Activated CD4-positive, CD25-positive, alpha-beta regulatory T cell treated with anti-CD3 and anti-CD28 coated beads, Interleukin-2, amount 50 U/mL, for 16 hours (primary cell): Measurements from ENCODE around the gene DDX3X.
A peak's percentile ranks its signal among the peaks of the same experiment; 100 is the strongest.

Experiments
- DNase-seq: peaks from one replicate; pipeline ENCODE4 v3.0.0-alpha.2; 2020; ENCODE audit warnings: low read depth, low spot score

DDX3X gene

GRCh38 chrX:41327341-41327740 is 6.6 kb upstream of the DDX3X start:
- DNase-seq = no peak

DNA sequence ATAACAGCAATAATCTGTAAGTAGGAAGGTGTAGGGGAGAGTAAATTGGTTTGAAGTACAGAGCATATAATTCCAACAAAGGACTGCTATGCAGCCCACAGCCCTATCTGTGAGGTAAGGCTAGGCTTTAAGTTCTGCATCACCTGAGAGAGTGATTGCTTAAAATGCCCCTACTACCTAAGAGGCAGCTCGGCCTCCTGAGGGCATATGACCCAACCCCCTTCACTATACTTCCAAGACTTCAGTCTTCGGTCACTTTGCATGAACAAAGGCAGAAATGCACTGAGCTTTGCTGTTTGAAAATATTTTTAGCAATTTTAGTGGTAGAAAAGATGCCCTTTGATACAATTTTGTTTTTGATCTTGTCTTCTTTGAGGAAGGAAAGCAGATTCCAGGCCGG is 4.9 kb upstream of the DDX3X start:
- DNase-seq = no peak

GRCh38 chrX:41332005-41332404 is 2.0 kb upstream of the DDX3X start:
- no peak for DNase-seq

DNA sequence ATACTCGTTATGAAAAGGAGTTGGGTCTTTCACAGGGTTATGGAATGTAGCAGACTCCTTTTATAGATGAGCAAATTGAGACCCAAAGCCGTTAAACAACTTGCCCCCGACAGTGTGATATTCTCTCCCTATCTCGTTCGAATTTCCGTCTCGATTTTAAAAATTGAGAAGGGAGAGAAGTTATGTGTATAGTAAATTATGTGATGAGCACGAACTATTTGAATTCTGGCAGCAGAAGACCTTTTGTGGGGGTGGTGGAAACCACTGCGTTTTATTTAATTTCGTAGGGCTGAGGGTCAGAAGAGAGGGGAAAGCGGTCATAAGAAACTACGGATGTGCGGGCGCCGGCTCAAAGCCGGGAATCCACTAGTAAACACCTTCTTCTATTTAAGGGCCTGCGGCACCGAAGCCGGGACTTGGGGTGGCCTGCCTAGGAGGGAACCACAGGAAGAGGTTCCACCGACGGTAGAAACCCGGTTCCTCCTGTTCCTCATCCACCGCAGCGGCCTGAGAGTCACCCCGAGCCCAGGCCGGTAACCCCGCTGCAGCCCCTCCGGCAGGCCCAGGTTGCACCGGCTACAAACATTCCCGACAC is 1.5 kb upstream of the DDX3X start:
- DNase-seq = no peak

DNA sequence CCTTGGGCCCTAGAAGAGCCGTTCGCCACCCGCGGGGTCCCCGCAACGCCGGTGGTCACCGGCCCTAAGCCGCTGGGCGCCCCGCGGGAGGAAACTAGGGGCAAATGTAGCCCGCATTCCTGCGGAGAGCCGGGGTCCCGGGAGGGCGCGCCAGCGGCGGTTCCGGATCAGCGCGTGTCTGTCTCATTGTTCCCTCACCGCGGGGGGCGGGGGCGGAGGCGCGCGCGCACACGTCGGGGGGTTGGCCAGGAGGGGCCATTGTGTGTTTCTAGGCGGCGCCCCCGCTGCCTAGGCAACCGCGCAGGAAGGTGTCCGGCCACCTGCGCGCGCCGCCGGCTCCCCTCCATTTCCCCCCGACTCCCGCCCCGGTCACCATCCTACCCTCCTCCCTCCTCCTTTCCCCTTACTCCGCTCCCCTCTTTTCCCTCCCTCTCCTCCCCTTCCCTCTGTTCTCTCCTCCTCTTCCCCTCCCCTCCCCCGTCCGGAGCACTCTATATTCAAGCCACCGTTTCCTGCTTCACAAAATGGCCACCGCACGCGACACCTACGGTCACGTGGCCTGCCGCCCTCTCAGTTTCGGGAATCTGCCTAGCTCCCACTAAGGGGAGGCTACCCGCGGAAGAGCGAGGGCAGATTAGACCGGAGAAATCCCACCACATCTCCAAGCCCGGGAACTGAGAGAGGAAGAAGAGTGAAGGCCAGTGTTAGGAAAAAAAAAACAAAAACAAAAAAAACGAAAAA is 789 bp upstream of the DDX3X start:
- peak; percentile 74 for DNase-seq

DNA sequence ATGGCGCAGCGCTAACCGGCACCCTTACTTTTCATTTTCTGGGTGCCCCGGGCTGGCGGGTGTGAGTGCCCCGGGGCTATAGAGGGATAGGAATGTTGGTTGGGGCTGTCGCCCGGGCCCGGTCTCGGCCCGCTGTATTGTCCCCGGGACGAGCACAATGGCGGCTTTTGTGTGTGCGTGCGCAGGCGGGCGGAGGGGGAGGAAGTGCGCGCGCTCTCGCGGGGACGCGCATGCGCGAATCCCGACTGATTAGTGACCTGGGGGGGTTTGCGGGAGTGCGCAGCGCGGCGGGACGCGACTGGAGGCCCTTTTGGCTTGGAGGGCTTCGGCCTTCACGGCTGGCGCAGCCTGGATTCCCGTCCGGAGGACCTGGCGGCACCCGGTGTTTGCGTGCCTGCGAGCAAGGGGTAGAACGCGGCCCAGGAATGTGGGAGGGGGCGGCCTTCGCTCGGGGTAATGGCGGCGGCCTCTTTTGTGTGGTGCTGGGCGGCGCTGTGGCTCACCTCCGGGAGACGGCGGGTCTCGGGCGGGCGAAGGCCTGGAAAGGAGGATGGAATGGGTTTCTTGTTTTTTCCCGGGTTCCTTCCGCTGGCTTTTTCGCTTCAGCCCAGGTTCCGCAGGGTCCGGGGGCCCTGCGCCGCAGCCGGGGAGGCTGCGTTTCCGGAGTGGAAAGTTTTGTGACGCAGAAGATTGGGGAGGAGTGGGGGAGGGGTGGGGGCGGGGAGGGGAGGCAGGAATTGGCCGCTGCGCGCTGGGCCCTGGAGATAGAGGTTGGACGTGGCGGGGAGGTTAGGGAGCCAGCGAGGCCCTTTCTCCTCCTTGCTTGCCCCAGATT is 618 bp downstream of the DDX3X start:
- peak; percentile 58 for DNase-seq

GRCh38 chrX:41335198-41335957 is 1.4 kb downstream of the DDX3X start:
- DNase-seq = no peak

- DNase-seq = no peak
These were observed 2.0 kb downstream of the DDX3X start for GRCh38 chrX:41335958-41336331.

GRCh38 chrX:41336447-41336846 is 2.5 kb downstream of the DDX3X start:
- no peak for DNase-seq

DNA sequence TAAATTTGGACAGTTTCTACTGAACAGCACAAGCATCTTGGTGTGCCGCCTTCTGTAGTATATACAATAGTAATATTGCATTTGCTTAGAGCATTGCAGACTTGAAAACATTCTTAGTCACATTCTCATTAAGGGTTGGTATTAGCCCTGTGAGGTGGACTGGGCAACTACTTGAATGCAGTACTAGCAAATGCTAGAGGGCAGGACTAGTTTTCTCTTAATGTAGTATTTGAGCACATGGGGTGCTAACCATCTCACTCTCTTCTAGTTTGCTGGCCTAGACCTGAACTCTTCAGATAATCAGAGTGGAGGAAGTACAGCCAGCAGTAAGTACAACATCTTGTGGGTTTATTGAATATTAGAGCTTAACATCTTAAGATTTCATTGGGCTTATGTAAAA is 3.2 kb downstream of the DDX3X start:
- DNase-seq = no peak

- no peak for DNase-seq
These were observed 4.5 kb downstream of the DDX3X start for GRCh38 chrX:41338436-41338835.

- DNase-seq = no peak
These were observed 5.2 kb downstream of the DDX3X start for GRCh38 chrX:41339148-41339547.

- DNase-seq = no peak
These were observed 10.1 kb downstream of the DDX3X start for GRCh38 chrX:41344053-41344452.

DNA sequence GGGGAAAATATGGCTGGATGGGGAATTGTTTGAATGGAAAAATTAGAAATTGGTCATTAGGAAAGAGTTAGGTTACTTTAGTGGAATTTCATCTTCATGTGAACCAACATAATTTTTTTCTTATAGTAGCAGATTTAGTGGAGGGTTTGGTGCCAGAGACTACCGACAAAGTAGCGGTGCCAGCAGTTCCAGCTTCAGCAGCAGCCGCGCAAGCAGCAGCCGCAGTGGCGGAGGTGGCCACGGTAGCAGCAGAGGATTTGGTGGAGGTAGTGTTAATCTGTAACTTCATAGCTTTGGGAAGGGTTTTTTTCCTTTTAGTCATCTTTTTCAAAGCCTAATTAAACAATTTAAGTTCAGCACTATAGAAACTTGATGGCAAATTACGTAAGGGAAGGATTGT is 13.2 kb downstream of the DDX3X start:
- DNase-seq = no peak

DNA sequence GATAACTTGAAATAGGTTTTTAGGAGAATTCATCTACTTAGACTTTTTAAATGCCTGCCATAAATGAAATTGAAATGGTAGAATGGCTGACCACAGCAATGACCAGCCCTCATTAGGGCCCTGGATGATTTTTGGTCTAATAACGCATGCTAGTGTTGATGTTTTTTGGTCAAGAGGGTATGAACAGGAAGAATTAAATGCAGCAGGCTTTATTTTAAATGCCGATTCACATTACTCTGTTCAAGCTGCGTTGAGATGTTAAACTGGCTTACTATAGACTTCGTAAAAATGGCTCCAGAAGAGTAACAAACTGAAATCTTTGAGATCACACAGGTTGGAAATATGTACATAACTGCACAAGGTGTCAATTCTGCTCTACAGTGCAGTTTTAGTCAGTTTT is 14.6 kb downstream of the DDX3X start:
- no peak for DNase-seq

DNA sequence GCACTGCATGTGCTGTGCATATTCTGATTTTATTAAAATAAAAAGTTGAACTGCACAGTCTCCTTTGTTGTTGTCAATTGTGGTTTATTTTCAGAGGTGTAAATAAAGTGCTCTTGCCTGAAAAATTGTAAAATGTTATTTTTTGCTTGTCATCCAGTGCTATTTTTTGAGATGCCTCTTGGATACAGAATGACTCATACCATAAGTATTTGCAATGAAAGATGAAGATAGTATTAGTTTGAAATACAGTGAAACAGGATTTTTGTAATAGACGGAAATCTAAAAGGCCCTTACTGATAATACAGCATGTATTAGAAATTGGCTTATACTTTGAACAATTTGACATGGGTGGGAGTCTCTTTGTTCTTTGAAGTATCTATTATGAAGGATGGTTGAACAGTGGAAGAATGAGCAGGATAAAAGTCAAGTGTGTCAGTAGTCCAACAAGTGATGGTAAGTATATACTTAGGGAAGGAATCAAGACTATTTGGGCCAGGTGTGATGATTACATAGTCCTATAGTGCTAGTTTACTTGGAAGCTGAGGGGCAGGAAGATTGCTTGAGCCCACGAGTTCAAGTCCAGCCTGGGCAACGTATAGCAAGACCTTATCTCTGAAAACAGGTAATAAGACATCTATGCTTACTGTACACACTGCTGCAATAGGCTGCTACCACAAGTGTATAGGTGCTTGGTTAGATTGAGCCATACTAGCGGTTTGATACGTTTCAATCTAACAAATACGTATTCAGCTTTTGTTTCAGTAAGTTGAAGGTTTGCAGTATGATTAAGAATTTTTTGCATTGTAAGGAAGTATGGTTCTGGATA is 16.4 kb downstream of the DDX3X start:
- DNase-seq = no peak

DNA sequence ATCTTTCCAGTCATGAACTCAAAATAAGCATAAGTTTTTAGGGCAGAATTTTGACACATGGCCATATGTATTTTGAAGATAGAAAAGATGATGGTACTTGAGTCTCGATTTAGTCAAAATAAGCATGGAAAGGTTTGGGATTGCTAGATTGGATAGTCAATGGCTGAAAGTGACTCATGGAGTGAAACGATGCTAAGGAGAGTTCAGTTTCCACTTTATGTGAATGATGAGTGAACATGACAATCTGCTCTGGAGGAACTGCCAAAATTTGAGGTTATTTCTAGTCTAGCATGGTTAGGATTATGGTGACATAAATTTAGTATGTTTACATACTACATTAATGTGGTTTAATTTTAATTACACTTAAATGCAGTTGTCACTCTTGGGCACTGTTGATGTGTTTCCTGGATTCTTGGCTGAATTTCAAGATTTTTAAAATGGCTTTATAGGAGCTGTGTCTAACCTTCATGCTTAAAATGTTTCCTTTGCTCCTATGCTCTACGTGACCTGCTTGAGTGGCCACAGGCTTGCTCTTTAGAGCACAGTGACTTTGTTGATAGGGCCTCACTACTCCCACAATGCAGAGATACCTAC is 17.1 kb downstream of the DDX3X start:
- no peak for DNase-seq

- DNase-seq = no peak
These were observed 18.0 kb downstream of the DDX3X start for GRCh38 chrX:41351923-41352322.

DNA sequence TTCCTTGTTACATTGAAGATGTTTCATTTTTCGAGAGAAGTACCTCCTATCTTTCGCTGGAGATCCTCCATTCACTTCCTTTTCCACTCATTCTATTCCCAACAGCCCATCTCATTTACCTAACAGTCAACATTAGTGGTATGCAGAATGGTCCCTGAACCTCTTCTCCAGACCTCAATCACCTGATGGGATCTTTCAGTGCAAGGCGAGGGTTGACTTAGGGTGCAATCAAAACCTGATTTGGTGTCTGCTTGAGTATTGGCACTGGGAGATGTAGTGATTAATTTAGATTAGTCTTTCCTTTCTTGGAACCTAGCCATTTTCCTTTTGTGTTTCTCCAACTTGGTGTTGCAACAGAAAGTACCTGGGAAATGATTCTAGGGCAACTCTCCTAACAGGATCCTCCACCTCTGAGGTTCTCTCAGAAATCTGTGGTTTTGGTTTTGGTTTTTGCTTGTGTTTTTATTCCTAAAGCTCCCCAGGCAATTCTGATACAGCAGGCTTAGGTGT is 18.4 kb downstream of the DDX3X start:
- no peak for DNase-seq

GRCh38 chrX:41353985-41354384 is 20.0 kb downstream of the DDX3X start:
- DNase-seq = no peak

DNA sequence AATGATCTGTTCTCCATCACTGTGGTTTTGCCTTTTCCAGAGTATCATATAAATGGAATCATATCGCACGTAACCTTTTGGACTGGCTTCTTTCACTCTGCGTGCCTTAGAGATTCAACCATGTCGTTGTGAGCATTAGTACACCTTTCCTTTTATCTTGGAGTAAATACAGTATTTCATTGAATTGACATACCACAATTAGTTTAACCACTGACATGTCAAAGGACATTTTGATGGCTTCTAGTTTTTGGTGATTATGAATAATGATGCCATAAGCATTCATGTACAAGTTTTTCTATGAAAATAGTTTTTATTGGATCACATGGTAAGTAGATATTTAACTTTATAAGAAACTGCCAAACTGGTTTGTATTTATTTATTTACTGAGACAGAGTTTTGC is 35.2 kb downstream of the DDX3X start:
- DNase-seq = no peak
